ENCODE data around the gene TPGS2.
A peak's percentile ranks its signal among the peaks of the same experiment; 100 is the strongest.

Gene TPGS2

GRCh38 chr18:36812678-36813077 lies 16.1 kb downstream of the TPGS2 start:
- no peak for TF ChIP-seq CTCF (IDR thresholded peaks at IDR 0.05; ENCODE audit: extremely low read depth, missing control alignments)
- no peak for DNase-seq (ENCODE audit: low spot score)

DNA sequence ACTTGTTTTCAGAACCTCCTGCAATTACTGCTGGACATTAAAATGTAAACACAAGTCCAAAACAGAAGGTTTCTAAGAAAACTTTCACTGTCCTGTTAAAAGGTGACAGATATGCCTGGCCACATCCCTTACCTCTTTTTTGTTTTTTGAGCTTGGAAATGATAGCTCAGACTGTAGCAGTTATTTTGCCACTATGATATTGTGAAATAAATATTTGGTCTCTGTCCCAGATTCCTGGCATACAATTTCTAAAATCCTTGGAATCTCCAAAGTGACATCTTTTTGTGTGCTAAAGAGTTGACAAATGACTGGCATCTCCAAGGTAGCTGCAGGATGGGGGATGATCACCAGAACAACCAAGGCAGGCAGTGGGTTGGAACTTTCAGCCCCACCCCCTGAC lies 16.8 kb downstream of the TPGS2 start:
- no peak for TF ChIP-seq CTCF (IDR thresholded peaks at IDR 0.05; ENCODE audit: extremely low read depth, missing control alignments)
- DNase-seq (ENCODE audit: low spot score), result no peak

DNA sequence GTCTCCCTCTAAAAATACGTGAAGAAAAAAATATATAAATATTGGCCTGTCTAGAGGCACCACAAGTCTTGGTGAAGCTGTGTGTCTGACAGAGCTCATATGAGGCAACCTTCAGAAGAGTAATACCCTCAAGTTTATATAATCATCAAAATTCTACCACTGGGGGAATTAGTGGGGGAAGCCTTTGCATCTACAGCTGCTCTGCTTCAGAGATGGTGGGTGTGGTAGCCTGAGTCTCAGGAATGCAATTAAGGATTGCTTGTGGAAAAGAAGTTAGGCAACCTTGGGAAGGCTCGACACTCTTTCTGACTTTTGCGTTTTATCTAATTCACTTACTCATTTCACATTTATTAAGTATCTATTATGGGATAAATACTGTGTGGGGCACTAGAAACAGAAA lies 17.4 kb downstream of the TPGS2 start:
- no peak for DNase-seq (ENCODE audit: low spot score)
- no peak for TF ChIP-seq CTCF (IDR thresholded peaks at IDR 0.05; ENCODE audit: extremely low read depth, missing control alignments)

- peak; percentile 77 for DNase-seq (ENCODE audit: low spot score)
- peak; percentile 56 for TF ChIP-seq CTCF (IDR thresholded peaks at IDR 0.05; ENCODE audit: extremely low read depth, missing control alignments)
Measured at GRCh38 chr18:36809590-36810381, 19.0 kb downstream of the TPGS2 start.

- DNase-seq (ENCODE audit: low spot score), result no peak
- TF ChIP-seq CTCF (IDR thresholded peaks at IDR 0.05; ENCODE audit: extremely low read depth, missing control alignments), result no peak
Measured at GRCh38 chr18:36808681-36809080, 20.1 kb downstream of the TPGS2 start.

DNA sequence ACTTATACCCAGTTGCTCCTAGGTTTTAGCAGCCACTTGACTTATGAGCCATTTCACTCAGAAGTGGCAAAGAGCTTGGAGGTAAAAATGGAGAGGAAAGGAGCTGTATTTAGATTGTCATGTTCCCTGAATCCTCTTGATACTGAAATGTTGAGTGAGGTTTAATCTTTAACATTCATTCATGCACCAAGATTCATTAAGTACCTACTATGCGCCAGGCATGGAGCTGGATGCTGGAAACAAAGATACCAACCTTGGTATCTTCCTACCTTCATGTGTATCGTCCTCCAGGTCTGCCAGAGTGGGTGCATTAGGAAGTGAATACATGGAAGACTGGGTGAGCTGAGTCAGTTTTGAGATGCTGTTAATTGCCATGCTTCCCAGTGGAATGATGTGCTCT lies 23.7 kb downstream of the TPGS2 start:
- no peak for DNase-seq (ENCODE audit: low spot score)
- TF ChIP-seq CTCF (IDR thresholded peaks at IDR 0.05; ENCODE audit: extremely low read depth, missing control alignments), result no peak

DNA sequence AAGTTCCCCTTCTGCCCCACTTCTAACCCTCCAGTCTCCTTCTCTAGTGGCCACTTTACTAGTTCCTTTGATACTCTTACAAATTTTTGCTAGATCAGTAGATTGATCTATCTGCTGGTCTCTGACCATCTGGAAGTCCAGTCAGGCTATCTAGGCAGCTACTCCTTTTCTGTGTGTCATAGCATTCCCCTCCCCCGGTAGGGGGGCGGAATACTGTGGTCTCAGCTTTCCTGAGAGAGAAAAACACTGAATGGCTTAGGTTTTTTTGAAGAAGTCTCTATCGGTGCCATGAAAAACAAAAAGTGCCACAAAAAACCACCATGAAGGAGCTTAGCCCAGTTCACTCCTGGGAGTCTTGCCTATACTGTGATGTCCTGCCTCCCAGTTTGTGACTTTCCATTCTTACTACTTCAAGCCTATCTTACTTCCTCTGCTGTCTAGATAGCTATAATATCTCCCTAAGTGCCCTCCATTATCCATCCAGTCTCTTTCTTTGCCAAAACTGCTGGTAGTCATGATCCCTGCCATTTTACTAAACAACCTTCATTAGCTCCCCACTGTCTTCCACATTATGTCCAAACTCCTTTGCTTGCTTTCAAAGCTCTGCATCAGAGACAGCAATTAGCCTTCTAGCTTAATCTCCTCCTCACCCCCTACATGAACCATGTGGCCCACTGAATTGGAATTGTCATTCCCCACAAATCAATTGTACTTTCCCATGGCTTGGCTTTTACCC lies 29.9 kb downstream of the TPGS2 start:
- TF ChIP-seq CTCF (IDR thresholded peaks at IDR 0.05; ENCODE audit: extremely low read depth, missing control alignments), result no peak
- no peak for DNase-seq (ENCODE audit: low spot score)
